Suprapubic skin (tissue), 4 donors: ENCODE data around the gene TGM6. TPM values are rescaled to one million over a fixed set of nuclear protein-coding genes. Genes with fewer than 3 reads are reported as not detected.
A peak's percentile ranks its signal among the peaks of the same experiment; 100 is the strongest.

Source experiments
- DNase-seq, 2 donors: peaks; one replicate each; pipeline ENCODE4 v3.0.0-alpha.2; 2019; ENCODE audit warnings: low spot score in 2 of 2
- H3K27ac ChIP-seq: fragments of 200-600 bp; sonication (generic); one replicate; pipeline ENCODE4 v1.5.1; 2019
- H3K27me3 ChIP-seq: fragments of 200-600 bp; sonication (generic); one replicate; pipeline ENCODE4 v1.5.1; 2019
- H3K36me3 ChIP-seq: fragments of 200-600 bp; sonication (generic); one replicate; pipeline ENCODE4 v1.5.1; 2019
- H3K4me1 ChIP-seq: fragments of 200-600 bp; sonication (generic); one replicate; pipeline ENCODE4 v1.5.1; 2019
- H3K4me3 ChIP-seq: fragments of 200-600 bp; sonication (generic); one replicate; pipeline ENCODE4 v1.5.1; 2019; ENCODE audit warnings: mild to moderate bottlenecking
- H3K9me3 ChIP-seq: fragments of 200-600 bp; sonication (generic); one replicate; pipeline ENCODE4 v1.5.1; 2019
- EP300 ChIP-seq: sonication (generic); formaldehyde crosslinking; IDR thresholded peaks from one replicate; pipeline ENCODE4 v1.6.1; 2017; ENCODE audit warnings: antibody characterized with exemption
- POLR2A ChIP-seq, 2 donors: fragments of 450-650 bp; IDR thresholded peaks; one replicate each; pipeline ENCODE4 v1.6.1; 2017; ENCODE audit warnings: antibody characterized with exemption in 2 of 2, mild to moderate bottlenecking in 2 of 2, moderate library complexity in 2 of 2
- POLR2AphosphoS5 ChIP-seq, 3 donors: sonication (generic); formaldehyde crosslinking; IDR thresholded peaks; one replicate each; pipeline ENCODE4 v1.6.1; 2017; ENCODE audit warnings: antibody characterized with exemption in 3 of 3
- WGBS: methylation state at CpG from one replicate; pipeline ENCODE4 v1.1.5; 2018; 5-methylcytosine and 5-hydroxymethylcytosine counted together
- total RNA-seq, 4 donors: library from RNA; depleted of rRNA; stranded (reverse); fragments of >200 nt; gene quantifications; one replicate each; pipeline ENCODE4 v1.1.0, GENCODE V29; 2016
- TF ChIP-seq, protein P1 (sequence below), 2 donors: fragments of 200-600 bp in 1 of 2; fragments of 450-650 bp in 1 of 2; sonication (generic) in 1 of 2; IDR thresholded peaks; one replicate each; pipeline ENCODE4 v1.5.1; 2016 to 2019; ENCODE audit warnings: antibody characterized with exemption in 2 of 2, mild to moderate bottlenecking in 1 of 2, moderate library complexity in 1 of 2

The TGM6 gene
- total RNA-seq, 4 donors from 2014 or later, result 0.32 to 1.4 (median 0.78) TPM

DNA sequence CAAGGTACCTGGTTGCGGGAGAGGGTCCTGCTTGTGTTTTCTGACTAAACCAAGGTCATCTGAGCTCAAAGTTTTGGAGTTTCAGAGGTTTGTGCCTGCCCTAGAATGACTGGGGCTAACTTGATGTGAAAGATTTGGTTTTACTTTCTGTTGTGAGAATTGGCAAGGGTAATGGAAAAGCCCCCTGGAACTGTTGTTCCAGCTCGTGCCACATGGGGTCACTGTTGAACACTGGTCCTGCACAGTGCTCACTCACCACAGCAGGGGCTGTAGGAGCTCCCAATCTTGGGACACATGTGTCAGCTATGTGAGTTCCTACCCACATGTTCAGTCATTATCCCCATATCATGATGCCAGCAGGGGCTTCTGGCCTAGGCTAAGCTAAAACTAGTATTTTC lies 6.5 kb downstream of the TGM6 start:
- Histone ChIP-seq H3K4me3 (no peak overlapping the region), H3K36me3 (no peaks in the 10 kb centered on the region), H3K4me1 (no peaks in the 10 kb centered on the region), H3K27me3 (peaks cover 3% of the 10 kb centered on the region), H3K9me3 (no peaks in the 10 kb centered on the region), H3K27ac (no peak overlapping the region)
- 46% methylated on average over 2 of the region's 2 CpGs for WGBS
- TF ChIP-seq, protein P1, sequence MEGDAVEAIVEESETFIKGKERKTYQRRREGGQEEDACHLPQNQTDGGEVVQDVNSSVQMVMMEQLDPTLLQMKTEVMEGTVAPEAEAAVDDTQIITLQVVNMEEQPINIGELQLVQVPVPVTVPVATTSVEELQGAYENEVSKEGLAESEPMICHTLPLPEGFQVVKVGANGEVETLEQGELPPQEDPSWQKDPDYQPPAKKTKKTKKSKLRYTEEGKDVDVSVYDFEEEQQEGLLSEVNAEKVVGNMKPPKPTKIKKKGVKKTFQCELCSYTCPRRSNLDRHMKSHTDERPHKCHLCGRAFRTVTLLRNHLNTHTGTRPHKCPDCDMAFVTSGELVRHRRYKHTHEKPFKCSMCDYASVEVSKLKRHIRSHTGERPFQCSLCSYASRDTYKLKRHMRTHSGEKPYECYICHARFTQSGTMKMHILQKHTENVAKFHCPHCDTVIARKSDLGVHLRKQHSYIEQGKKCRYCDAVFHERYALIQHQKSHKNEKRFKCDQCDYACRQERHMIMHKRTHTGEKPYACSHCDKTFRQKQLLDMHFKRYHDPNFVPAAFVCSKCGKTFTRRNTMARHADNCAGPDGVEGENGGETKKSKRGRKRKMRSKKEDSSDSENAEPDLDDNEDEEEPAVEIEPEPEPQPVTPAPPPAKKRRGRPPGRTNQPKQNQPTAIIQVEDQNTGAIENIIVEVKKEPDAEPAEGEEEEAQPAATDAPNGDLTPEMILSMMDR (IDR thresholded peaks at IDR 0.05), result peak; percentile 4 to 8
- no peak for TF ChIP-seq EP300
- DNase-seq, result no peak

DNA sequence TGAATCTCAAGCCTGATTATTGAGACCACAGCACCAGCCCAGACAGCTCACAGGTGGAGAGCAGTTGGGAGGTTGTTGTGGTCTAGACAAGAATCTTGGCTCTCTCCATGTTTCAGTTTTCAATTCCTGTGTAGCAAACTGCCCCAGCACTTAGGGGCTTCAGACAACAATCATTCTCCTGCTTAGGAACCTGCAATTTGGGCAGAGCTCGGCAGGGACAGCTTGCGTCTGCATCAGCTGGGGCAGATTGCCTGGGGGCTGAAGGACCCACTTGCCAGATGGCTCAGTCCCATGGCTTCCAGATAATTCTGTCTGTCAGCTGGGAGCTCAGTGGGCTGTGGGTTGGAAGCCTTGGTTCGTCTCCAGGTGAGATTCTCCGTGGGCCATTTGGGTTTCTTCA lies 6.9 kb downstream of the TGM6 start:
- WGBS, result 83% methylated on average over 1 of the region's 4 CpGs
- Histone ChIP-seq H3K36me3 (no peaks in the 10 kb centered on the region), H3K27me3 (peaks cover 3% of the 10 kb centered on the region), H3K27ac (no peak overlapping the region), H3K9me3 (no peaks in the 10 kb centered on the region), H3K4me1 (no peaks in the 10 kb centered on the region), H3K4me3 (no peak overlapping the region)
- no peak for TF ChIP-seq POLR2AphosphoS5 (IDR thresholded peaks at IDR 0.05)
- TF ChIP-seq, protein P1 (IDR thresholded peaks at IDR 0.05), result peak in 1 of 2 donors; percentile 0
- DNase-seq, result no peak

DNA sequence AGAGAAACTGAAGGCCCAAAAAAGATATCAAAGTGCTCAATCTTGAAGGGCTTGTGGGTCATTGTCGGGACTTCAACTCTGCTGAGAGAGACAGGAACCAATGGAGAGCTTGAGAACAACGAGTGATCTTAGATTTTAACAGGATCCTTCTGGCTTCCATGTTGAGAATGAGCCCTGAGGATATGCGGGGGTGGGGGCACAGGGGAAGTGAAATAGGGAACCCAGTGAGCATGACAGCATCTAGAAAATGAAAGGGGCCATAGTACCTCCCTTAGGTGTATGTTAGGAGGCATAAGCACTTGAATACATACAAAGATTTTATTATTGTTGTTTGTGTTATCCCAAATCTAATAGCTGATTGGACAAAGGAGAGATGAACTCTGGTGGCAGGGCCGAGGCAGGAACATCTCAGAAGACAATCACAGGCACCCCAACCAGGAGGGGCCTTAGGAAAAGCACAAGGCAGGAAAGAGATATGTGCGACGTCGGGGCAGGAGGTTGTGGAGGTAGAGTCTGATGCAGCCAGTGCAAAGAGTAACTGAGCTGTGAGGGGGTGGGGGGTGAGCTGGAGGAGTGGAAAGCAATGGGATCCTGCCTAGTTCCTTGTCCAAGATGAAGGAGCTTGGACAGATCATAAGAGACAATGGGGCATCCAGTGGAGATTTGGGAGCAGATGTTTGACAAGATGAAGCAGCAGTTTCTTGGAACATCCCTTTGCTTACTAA lies 10.4 kb downstream of the TGM6 start:
- 72% methylated on average over 7 of the region's 7 CpGs for WGBS
- no peaks in the 10 kb centered on the region for H3K9me3 ChIP-seq
- peaks cover 7% of the 10 kb centered on the region for H3K27me3 ChIP-seq
- no peak overlapping the region for H3K4me3 ChIP-seq
- no peak overlapping the region for H3K27ac ChIP-seq
- peak in 1 of 2 donors; percentile 49 for DNase-seq
- H3K36me3 ChIP-seq, result no peaks in the 10 kb centered on the region
- TF ChIP-seq POLR2AphosphoS5 (IDR thresholded peaks at IDR 0.05) (no peak), EP300 (no peak), POLR2A (IDR thresholded peaks at IDR 0.05) (no peak)
- TF ChIP-seq, protein P1 (IDR thresholded peaks at IDR 0.05), result no peak
- H3K4me1 ChIP-seq, result no peaks in the 10 kb centered on the region

DNA sequence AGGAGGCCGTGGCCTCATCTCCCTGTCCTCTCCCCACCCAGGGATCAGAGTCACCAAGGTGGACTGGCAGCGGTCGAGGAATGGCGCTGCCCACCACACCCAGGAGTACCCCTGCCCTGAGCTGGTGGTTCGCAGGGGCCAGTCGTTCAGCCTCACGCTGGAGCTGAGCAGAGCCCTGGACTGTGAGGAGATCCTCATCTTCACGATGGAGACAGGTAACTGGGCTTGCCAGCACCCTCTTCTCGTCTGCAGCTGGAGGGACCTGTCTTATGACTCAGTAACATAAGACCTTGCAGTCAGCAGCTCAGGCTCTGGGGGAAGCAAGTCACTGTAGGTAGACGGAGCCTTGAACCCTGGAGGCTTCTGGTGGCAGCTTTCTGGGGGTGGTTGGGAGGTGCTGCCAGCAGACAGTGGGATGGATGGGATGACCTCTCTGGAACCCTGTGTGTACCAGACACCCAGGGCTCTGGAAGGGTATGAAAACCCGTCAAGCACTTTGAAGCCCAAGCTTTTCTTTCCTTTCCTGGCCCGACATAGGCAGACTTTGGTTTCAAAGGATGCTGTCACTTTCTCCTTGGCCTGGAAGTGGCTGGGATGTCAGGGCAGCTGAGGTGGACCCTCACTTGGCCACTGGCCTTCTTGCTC lies 13.8 kb downstream of the TGM6 start:
- Histone ChIP-seq H3K27me3 (peaks cover 7% of the 10 kb centered on the region), H3K9me3 (no peaks in the 10 kb centered on the region), H3K4me3 (no peak overlapping the region), H3K27ac (no peak overlapping the region), H3K4me1 (no peaks in the 10 kb centered on the region), H3K36me3 (no peaks in the 10 kb centered on the region)
- WGBS, result 87% methylated on average over 10 of the region's 12 CpGs
- TF ChIP-seq, protein P1 (IDR thresholded peaks at IDR 0.05), result no peak
- TF ChIP-seq POLR2A (IDR thresholded peaks at IDR 0.05) (no peak), EP300 (no peak), POLR2AphosphoS5 (IDR thresholded peaks at IDR 0.05) (no peak)
- DNase-seq, result peak in 1 of 2 donors; percentile 55

DNA sequence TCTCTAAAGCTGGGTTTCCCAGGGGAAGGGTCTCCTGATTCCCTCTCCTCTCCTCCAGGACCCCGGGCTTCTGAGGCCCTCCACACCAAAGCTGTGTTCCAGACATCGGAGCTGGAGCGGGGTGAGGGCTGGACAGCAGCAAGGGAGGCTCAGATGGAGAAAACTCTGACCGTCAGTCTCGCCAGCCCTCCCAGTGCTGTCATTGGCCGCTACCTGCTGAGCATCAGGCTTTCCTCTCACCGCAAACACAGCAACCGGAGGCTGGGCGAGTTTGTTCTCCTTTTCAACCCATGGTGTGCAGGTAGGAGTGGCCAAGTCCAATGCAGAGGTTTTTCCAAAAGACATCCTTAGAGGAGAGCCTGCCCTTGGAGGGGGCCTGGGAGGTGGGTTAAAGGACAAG lies 14.4 kb downstream of the TGM6 start:
- Histone ChIP-seq H3K36me3 (no peaks in the 10 kb centered on the region), H3K27ac (no peak overlapping the region), H3K27me3 (peaks cover 7% of the 10 kb centered on the region), H3K9me3 (no peaks in the 10 kb centered on the region), H3K4me1 (no peaks in the 10 kb centered on the region), H3K4me3 (no peak overlapping the region)
- 92% methylated on average over 9 of the region's 9 CpGs for WGBS
- no peak for DNase-seq
- TF ChIP-seq POLR2AphosphoS5 (IDR thresholded peaks at IDR 0.05) (no peak), EP300 (no peak), POLR2A (IDR thresholded peaks at IDR 0.05) (no peak)
- TF ChIP-seq, protein P1 (IDR thresholded peaks at IDR 0.05), result no peak
